ENCODE data around the gene ANKRD12.
"Not testable (repeated sequence)": the region's sequence is repeated elsewhere in the genome, so short reads cannot be mapped to it uniquely, and the experiment has no call there.

The ANKRD12 gene

DNA sequence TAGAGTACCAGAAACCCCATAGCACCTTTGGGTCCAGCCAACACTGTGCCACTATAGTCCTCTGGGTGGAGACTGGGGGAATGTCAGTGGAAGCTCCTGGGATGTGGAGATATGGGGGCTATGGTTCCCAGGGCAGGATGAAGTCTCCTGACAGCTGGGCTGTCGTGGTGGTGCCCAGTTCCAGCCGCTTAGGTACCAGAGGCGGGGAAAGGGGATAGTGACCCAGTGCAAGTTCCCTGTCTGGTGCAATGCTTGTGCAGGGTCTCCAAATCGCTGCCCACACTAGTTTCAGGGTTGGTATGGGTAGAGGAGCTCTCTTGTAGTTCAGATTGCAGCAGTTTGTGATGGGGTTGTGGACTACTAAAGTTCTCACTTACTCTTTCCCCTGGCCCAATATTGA is 97.9 kb downstream of the ANKRD12 start:
- no peak for DNase-seq

GRCh38 chr18:9237981-9238380 is 101.4 kb downstream of the ANKRD12 start:
- DNase-seq: no peak

- DNase-seq: no peak
Measured at GRCh38 chr18:9239720-9240119, 103.1 kb downstream of the ANKRD12 start.

- DNase-seq: no peak
Measured at GRCh38 chr18:9240270-9240669, 103.7 kb downstream of the ANKRD12 start.

GRCh38 chr18:9243029-9243428 is 106.4 kb downstream of the ANKRD12 start:
- no peak for DNase-seq

- DNase-seq: no peak
Measured at GRCh38 chr18:9244376-9244775, 107.8 kb downstream of the ANKRD12 start.

DNA sequence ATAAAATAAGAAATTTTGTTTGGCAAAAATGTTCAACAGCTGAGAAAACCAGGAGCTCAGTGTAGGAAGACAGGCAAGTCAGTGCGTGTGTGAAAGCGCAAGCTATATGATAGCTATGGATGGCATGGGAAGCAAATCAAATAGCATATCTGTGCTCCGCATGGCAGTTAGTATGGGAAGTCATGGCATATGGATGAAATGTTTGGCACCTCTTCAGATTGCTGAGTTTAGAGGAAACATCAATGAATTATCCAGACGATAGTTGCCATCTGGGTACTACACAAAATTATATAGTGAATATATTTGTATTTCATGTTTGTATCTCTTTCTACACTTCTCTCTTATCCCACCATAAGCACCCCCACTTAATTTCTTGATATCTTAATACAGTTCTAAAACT is 112.1 kb downstream of the ANKRD12 start:
- DNase-seq: no peak

GRCh38 chr18:9249254-9249653 is 112.7 kb downstream of the ANKRD12 start:
- DNase-seq: no peak

GRCh38 chr18:9259173-9259572 is 122.6 kb downstream of the ANKRD12 start:
- no peak for DNase-seq

DNA sequence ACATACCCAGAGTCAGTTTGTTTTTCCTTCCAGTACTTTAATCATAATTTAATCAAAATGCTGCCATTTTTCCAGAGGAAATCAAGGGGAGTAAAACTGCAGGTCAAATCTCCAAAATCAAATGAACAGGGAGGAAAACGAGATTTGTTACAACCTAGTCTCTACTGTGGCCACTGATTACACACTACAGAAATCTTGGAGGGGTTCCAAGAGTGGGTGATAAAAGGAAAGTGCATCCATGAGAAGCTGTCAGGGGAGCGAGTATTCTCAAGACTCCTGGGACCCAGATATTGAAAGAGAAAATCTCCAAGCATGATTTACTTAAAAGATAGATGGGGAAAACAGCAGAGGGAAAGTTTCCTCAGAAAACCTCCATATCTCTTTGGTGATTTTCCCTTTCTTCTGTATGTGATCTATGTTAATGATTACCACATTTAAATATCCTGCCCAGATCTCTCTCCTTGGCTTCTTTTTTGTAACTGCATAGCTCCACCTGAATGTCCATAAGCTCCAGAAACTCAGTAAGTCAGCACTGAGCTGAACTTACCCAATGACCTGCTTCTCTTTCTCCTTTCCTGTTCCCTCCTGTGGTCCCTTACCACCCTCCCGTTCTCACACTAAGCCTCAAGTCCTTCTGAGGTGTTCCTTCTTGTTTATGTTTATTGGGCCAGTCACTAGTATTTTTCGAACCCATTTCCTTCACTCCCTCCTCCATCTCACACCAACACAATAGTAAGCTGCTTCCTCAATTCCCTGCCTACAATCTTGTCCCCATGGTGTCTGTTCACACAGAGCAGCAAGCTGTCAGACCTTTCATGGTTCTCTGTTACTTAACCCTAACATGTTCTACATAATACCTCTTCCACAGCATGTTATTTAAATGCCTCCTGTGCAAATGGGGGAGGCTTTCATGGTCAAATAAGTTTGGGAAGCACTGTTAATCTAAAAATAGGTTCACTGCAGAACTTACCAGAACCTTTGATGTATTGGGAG is 124.1 kb downstream of the ANKRD12 start:
- DNase-seq: no peak

DNA sequence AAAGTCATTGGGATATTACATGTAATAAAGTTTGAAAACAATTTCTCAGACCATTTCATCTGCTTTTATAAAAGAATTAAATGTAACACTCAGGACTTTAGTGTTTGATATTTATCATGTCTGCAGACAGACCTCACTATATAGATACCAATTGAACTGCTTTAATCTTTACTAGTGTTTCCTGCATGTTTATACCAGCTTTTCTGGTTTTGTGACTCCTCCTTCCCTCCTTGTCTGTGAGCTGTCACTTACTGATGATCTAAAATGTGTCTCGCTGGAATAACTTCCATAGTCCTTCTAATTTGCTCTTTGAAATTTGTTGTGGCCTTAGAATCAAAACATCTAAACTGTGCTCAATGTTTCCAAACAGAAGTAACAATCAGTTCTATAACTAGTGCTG is 126.7 kb downstream of the ANKRD12 start:
- DNase-seq: no peak

DNA sequence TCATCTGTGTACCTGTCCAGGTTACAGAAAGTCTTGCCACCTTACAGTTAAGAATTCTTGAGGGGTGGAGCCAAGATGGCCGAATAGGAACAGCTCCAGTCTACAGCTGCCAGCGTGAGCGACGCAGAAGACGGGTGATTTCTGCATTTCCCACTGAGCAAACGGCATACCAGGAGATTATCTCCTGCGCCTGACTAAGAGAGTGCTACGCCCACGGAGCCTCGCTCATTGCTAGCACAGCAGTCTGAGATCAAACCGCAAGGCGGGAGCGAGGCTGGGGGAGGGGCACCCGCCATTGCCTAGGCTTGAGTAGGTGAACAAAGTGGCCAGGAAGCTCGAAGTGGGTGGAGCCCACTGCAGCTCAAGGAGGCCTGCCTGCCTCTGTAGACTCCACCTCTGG is 128.2 kb downstream of the ANKRD12 start:
- DNase-seq: not testable (repeated sequence)

- DNase-seq: no peak
Measured at GRCh38 chr18:9273221-9273620, 136.6 kb downstream of the ANKRD12 start.

DNA sequence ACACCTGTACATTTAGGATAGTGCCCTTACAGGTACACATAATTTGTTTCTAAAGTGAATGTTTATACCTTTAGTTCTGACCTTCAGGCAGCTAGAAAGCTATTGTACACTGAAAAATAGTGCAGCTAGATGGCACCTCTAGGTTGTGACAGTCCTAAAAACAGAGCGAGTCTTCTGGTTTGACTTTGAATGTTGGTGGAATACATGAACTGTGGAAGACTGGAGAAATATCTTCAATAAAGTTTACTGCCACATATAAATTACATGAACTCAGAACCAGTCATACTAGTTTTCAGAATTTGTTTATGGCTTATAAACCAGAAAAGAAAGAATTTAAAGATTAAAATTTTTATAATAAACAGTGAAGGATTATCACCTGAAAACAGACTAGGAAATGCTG is 139.3 kb downstream of the ANKRD12 start:
- no peak for DNase-seq

DNA sequence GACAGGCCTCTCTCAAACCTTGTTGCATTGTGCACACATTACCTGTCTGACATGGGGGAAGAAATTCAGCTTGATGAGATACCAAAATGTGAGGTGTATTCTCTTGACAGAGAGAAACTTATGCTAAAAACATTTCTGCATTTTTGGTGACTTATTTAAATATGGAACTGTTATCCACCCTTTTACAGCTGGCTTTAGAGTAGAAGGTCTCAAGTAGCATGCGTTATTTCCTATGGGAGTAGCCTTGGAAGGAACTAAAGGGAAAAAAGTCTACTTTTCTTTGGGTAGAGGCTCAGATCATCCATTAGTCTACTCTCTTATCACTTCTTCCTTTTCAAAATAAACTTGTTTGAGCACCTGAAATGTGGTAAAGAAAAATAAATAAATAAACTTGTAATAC is 141.4 kb downstream of the ANKRD12 start:
- DNase-seq: no peak

DNA sequence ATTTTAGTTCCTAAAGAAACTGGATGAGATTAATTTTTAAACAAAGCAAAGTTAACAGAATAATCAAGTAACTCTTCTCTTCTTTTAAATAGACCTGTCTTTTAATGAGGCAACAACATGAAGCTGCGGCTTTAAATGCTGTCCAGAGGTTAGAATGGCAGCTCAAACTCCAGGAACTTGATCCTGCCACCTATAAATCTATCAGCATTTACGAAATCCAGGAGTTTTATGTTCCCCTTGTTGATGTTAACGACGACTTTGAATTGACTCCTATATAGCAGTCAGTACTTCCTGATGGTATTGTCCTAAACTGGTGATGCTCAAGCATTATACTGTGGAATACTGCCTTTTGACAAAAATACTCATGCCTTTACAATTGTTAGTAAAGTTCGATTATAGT is 144.3 kb downstream of the ANKRD12 start:
- no peak for DNase-seq

- DNase-seq: no peak
Measured at GRCh38 chr18:9281780-9282179, 145.2 kb downstream of the ANKRD12 start.

GRCh38 chr18:9283791-9284190 is 147.2 kb downstream of the ANKRD12 start:
- no peak for DNase-seq

DNA sequence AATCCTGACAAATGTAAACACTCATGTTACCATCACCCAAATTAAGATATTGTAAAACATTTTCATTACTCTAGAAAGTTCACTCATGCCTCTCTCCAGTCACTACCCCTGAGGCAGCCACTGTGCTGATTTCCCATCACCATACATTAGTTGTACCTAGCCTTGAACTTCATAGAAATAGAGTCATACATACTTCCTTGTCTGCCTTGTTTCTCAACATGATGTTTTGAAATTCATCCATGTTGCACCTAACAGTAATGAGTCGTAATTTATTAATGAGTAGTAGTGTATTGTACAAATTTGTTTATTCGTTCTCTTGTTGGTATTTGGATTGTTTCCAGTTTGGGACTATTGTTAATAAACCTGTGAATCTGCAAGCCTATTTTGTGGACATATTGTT is 149.0 kb downstream of the ANKRD12 start:
- no peak for DNase-seq

GRCh38 chr18:9287036-9287435 is 150.5 kb downstream of the ANKRD12 start:
- no peak for DNase-seq

GRCh38 chr18:9289698-9290097 is 153.1 kb downstream of the ANKRD12 start:
- no peak for DNase-seq

DNA sequence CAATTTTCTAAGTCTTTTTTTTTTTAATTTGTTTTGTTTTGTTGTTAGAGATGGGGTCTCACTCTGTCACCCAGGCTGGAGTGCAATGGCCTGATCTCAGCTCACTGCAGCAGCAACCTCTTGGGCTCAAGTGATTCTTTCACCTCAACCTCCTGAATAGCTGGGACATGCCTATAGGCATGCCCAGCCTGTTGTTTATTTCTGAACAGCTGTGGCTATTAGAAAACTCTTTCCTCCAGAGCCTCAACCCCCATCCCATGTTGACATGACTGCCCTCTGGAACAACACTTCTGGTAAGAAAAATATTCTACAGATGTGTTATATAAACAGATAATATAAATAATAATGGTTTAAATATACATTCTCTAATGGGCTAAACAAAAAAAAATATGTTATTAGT is 153.6 kb downstream of the ANKRD12 start:
- DNase-seq: no peak

GRCh38 chr18:9292047-9292446 is 155.5 kb downstream of the ANKRD12 start:
- DNase-seq: no peak

DNA sequence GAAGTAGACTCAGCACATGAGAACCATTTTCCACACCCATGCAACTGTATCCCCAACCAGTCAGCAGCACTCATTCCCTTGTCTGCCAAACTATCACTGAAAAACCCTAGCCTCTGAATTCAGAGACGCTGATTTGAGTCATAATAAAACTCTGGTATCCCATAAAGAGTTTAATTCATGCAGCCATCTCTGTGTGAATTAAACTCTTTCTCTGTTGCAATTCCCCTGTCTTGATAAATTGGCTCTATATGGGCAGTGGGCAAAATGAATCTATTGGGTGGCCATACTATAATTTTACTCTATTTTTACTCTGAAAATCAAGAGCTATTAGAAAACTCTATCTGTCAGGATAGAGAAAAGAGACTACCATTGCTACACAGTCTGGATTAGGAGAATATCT is 157.4 kb downstream of the ANKRD12 start:
- no peak for DNase-seq
